ENCODE data around the gene PRKAR1B. TPM values are rescaled to one million over a fixed set of nuclear protein-coding genes. Genes with fewer than 3 reads are reported as not detected.
"Not testable (repeated sequence)": the region's sequence is repeated elsewhere in the genome, so short reads cannot be mapped to it uniquely, and the experiment has no call there.

PRKAR1B gene
- total RNA-seq, 1 donor from 2014 or later: 17.0 TPM

GRCh38 chr7:641966-642365 lies 85.1 kb downstream of the PRKAR1B start:
- no peak for ATAC-seq

GRCh38 chr7:641269-641671 lies 85.8 kb downstream of the PRKAR1B start:
- no peak for ATAC-seq

- ATAC-seq: no peak
Observed at GRCh38 chr7:638256-639011, 88.6 kb downstream of the PRKAR1B start.

GRCh38 chr7:637826-638225 lies 89.3 kb downstream of the PRKAR1B start:
- no peak for ATAC-seq

- ATAC-seq: peak; percentile 15
Observed at GRCh38 chr7:636396-636795, 90.7 kb downstream of the PRKAR1B start.

- ATAC-seq: not testable (repeated sequence)
Observed at GRCh38 chr7:635687-636382, 91.2 kb downstream of the PRKAR1B start.

GRCh38 chr7:635227-635626 lies 91.9 kb downstream of the PRKAR1B start:
- no peak for ATAC-seq

- ATAC-seq: no peak
Observed at GRCh38 chr7:633381-634018, 93.6 kb downstream of the PRKAR1B start.

- no peak for ATAC-seq
Observed at GRCh38 chr7:632831-633210, 94.3 kb downstream of the PRKAR1B start.

- ATAC-seq: no peak
Observed at GRCh38 chr7:631964-632830, 94.9 kb downstream of the PRKAR1B start.

GRCh38 chr7:631291-631711 lies 95.8 kb downstream of the PRKAR1B start:
- peak; percentile 7 for ATAC-seq

- no peak for ATAC-seq
Observed at GRCh38 chr7:630539-630938, 96.5 kb downstream of the PRKAR1B start.

GRCh38 chr7:630111-630511 lies 97.0 kb downstream of the PRKAR1B start:
- no peak for ATAC-seq

GRCh38 chr7:628826-629225 lies 98.3 kb downstream of the PRKAR1B start:
- no peak for ATAC-seq

GRCh38 chr7:628402-628763 lies 98.7 kb downstream of the PRKAR1B start:
- no peak for ATAC-seq

GRCh38 chr7:627661-628401 lies 99.2 kb downstream of the PRKAR1B start:
- no peak for ATAC-seq

- no peak for ATAC-seq
Observed at GRCh38 chr7:625376-625971, 101.6 kb downstream of the PRKAR1B start.

GRCh38 chr7:623464-623863 lies 103.6 kb downstream of the PRKAR1B start:
- ATAC-seq: no peak

- peak; percentile 60 for ATAC-seq
Observed at GRCh38 chr7:621572-622285, 105.4 kb downstream of the PRKAR1B start.

GRCh38 chr7:620885-621284 lies 106.2 kb downstream of the PRKAR1B start:
- no peak for ATAC-seq

- peak; percentile 94 for ATAC-seq
Observed at GRCh38 chr7:620056-620455, 107.0 kb downstream of the PRKAR1B start.

Measured in esophagus mucosa (tissue), 1 donor.